Endodermal cell (in vitro differentiated cells): ENCODE measurements around the gene PANX2. TPM values are rescaled to one million over a fixed set of nuclear protein-coding genes. Genes with fewer than 3 reads are reported as not detected.

Source experiments
- DNase-seq: peaks from one replicate; pipeline ENCODE4 v3.0.0-alpha.2; 2017
- H3K27ac ChIP-seq: 2 replicates; pipeline ENCODE4 v1.5.1; 2013; ENCODE audit warnings: mild to moderate bottlenecking, low read depth, low read length, moderate library complexity
- H3K27me3 ChIP-seq: 2 replicates; pipeline ENCODE4 v1.6.1; 2013; ENCODE audit warnings: mild to moderate bottlenecking, low read length, moderate library complexity; ENCODE audit not compliant: insufficient read depth, control insufficient read depth, poor library complexity, severe bottlenecking
- H3K36me3 ChIP-seq: 2 replicates; pipeline ENCODE4 v1.7.0; 2013; ENCODE audit warnings: mild to moderate bottlenecking, low read length, moderate library complexity; ENCODE audit not compliant: control insufficient read depth, insufficient read depth
- H3K4me1 ChIP-seq: one replicate; pipeline ENCODE4 v1.7.0; 2013; ENCODE audit warnings: low read length; ENCODE audit not compliant: control insufficient read depth, insufficient read depth
- H3K4me3 ChIP-seq: 2 replicates; pipeline ENCODE4 v1.5.1; 2013; ENCODE audit warnings: mild to moderate bottlenecking, low read length, moderate library complexity
- H3K9ac ChIP-seq: 2 replicates; pipeline ENCODE4 v1.6.1; 2013; ENCODE audit warnings: mild to moderate bottlenecking, low read length, moderate library complexity; ENCODE audit not compliant: poor library complexity, severe bottlenecking; ENCODE audit errors: extremely low read depth
- H3K9me3 ChIP-seq: 2 replicates; pipeline ENCODE4 v1.6.1; 2013; ENCODE audit warnings: mild to moderate bottlenecking, low read length, moderate library complexity; ENCODE audit not compliant: control insufficient read depth
- H3K27ac Mint-ChIP-seq: 2 replicates; pipeline ENCODE4 v1.8.0; 2020; ENCODE audit warnings: mixed read lengths
- H3K27me3 Mint-ChIP-seq: 2 replicates; pipeline ENCODE4 v1.8.0; 2021; ENCODE audit warnings: mild to moderate bottlenecking, mixed read lengths; ENCODE audit not compliant: insufficient read depth
- H3K36me3 Mint-ChIP-seq: 2 replicates; pipeline ENCODE4 v1.8.0; 2020; ENCODE audit warnings: low read depth, mixed read lengths
- H3K4me1 Mint-ChIP-seq: 2 replicates; pipeline ENCODE4 v1.8.0; 2020; ENCODE audit warnings: mixed read lengths
- H3K4me3 Mint-ChIP-seq: 2 replicates; pipeline ENCODE4 v1.8.0; 2020; ENCODE audit warnings: mild to moderate bottlenecking, moderate library complexity, mixed read lengths
- H3K9me3 Mint-ChIP-seq: 2 replicates; pipeline ENCODE4 v1.8.0; 2020; ENCODE audit warnings: mild to moderate bottlenecking, mixed read lengths
- CTCF ChIP-seq: fragments of 200-600 bp; sonication (generic); conservative IDR thresholded peaks from 2 replicates; pipeline ENCODE4 v1.5.0; 2021; ENCODE audit warnings: antibody characterized with exemption, mild to moderate bottlenecking
- WGBS, 2 experiments: methylation state at CpG; one replicate each; pipeline versions ENCODE4 v1.1.5 to v1.1.7; 2013; ENCODE audit warnings: missing lambda C conversion rate in 2 of 2, mixed read lengths in 1 of 2; ENCODE audit not compliant: insufficient coverage in 1 of 2, insufficient read length in 1 of 2; 5-methylcytosine and 5-hydroxymethylcytosine counted together
- long read RNA-seq, 4 experiments: library from polyadenylated mRNA in 2 of 4; library from RNA in 1 of 4; library from capped mRNA in 1 of 4; stranded (forward) in 3 of 4; unstranded in 1 of 4; transcript quantifications; one replicate each; pipeline ENCODE4 v2.0.0, GENCODE V29; 2020 to 2021; ENCODE audit warnings: inconsistent platforms in 1 of 4
- polyA plus RNA-seq, 2 experiments: library from polyadenylated mRNA; stranded (reverse); fragments of 50-300 nt; gene quantifications; one replicate each; pipeline ENCODE4 v1.2.3, GENCODE V29; 2013
- total RNA-seq, 2 donors: library from RNA; stranded (reverse); fragmentation: NEBNext Ultra II Directional in 1 of 2; extraction: Animal tissue kit (Norgen Biotek cat#: 25700) in 1 of 2; gene quantifications; 2 replicates in 1 of 2; 3 replicates in 1 of 2; pipeline ENCODE4 v1.2.1, GENCODE V29; 2021

Gene PANX2
- total RNA-seq = 10 to 100 TPM in 1 of 2 donors, 1 to 10 TPM in 1; 8.8 to 11.2 TPM
- 1.6 TPM for polyA plus RNA-seq (2013, experiment 1 of 2)
- polyA plus RNA-seq (2013, experiment 2 of 2) = 1.4 TPM
- long read RNA-seq, experiment 1, partial matches to known transcripts = 1 of 3 reads
- long read RNA-seq, experiment 1, other reads (novel, unspliced or antisense) = 1 of 3 reads
- long read RNA-seq, experiment 2, partial matches to known transcripts = 3 of 4 reads
- long read RNA-seq, experiment 2, other reads (novel, unspliced or antisense) = 1 of 4 reads
- long read RNA-seq, experiment 3, partial matches to known transcripts = 0 of 1 reads
- long read RNA-seq, experiment 3, other reads (novel, unspliced or antisense) = 1 of 1 reads
- long read RNA-seq, experiment 4 = 0 reads

- H3K9ac ChIP-seq = no peak within 1 kb of the TSS
- H3K4me3 Mint-ChIP-seq = peak within 1 kb of the TSS; percentile 75
- peak within 1 kb of the TSS; percentile 69 for H3K4me3 ChIP-seq
- no peaks in the 10 kb centered on the region for H3K36me3 ChIP-seq
- peak; percentile 74 for DNase-seq
- peaks cover 34% of the 10 kb centered on the region for H3K27me3 Mint-ChIP-seq
- TF ChIP-seq CTCF = no peak
- no peaks in the 10 kb centered on the region for H3K36me3 Mint-ChIP-seq
- no peaks in the 10 kb centered on the region for H3K4me1 Mint-ChIP-seq
- H3K4me1 ChIP-seq = no peaks in the 10 kb centered on the region
- H3K9me3 ChIP-seq = no peaks in the 10 kb centered on the region
- peaks cover 25% of the 10 kb centered on the region for H3K27me3 ChIP-seq
- WGBS, 2 experiments = 6 to 16% methylated on average over 31 to 86 of the region's 105 CpGs
- no peak within 1 kb of the TSS for H3K27ac ChIP-seq
- peaks cover 3% of the 10 kb centered on the region for H3K9me3 Mint-ChIP-seq
- H3K27ac Mint-ChIP-seq = peak within 1 kb of the TSS; percentile 52
Observed at GRCh38 chr22:50170453-50171318, at the start of gene PANX2. PANX2 (plus strand) TSS chr22:50170731; CDS start chr22:50170731, 0 bp downstream.

- Histone ChIP-seq H3K4me1 (no peaks in the 10 kb centered on the region), H3K4me3 (no peak overlapping the region), H3K27ac (no peak overlapping the region), H3K9me3 (peaks cover 7% of the 10 kb centered on the region), H3K36me3 (no peaks in the 10 kb centered on the region), H3K9ac (no peak overlapping the region), H3K27me3 (no peaks in the 10 kb centered on the region)
- H3K36me3 Mint-ChIP-seq = no peaks in the 10 kb centered on the region
- WGBS, 2 experiments = 85 to 86% methylated on average over 11 of the region's 11 CpGs
- H3K27ac Mint-ChIP-seq = no peak overlapping the region
- no peak overlapping the region for H3K4me3 Mint-ChIP-seq
- H3K9me3 Mint-ChIP-seq = peaks cover 19% of the 10 kb centered on the region
- no peak for TF ChIP-seq CTCF
- no peak for DNase-seq
- peaks cover 10% of the 10 kb centered on the region for H3K27me3 Mint-ChIP-seq
- H3K4me1 Mint-ChIP-seq = peaks cover 9% of the 10 kb centered on the region
Observed at GRCh38 chr22:50121202-50121740, 49.3 kb upstream of the PANX2 start.

GRCh38 chr22:50123119-50123518, 47.4 kb upstream of the PANX2 start:
- H3K27me3 Mint-ChIP-seq = peaks cover 10% of the 10 kb centered on the region
- H3K36me3 Mint-ChIP-seq = no peaks in the 10 kb centered on the region
- peaks cover 7% of the 10 kb centered on the region for H3K9me3 ChIP-seq
- no peaks in the 10 kb centered on the region for H3K36me3 ChIP-seq
- no peak for TF ChIP-seq CTCF
- no peak overlapping the region for H3K9ac ChIP-seq
- H3K4me3 Mint-ChIP-seq = no peak overlapping the region
- no peaks in the 10 kb centered on the region for H3K4me1 ChIP-seq
- no peaks in the 10 kb centered on the region for H3K27me3 ChIP-seq
- WGBS, 2 experiments = 96 to 100% methylated on average over 1 to 4 of the region's 4 CpGs
- H3K27ac Mint-ChIP-seq = no peak overlapping the region
- H3K9me3 Mint-ChIP-seq = peaks cover 19% of the 10 kb centered on the region
- H3K27ac ChIP-seq = no peak overlapping the region
- no peak overlapping the region for H3K4me3 ChIP-seq
- H3K4me1 Mint-ChIP-seq = peaks cover 9% of the 10 kb centered on the region
- DNase-seq = no peak
